CD4-positive, CD25-positive, alpha-beta regulatory T cell (primary cell): ENCODE results near the gene ZFAND5. TPM values are rescaled to one million over a fixed set of nuclear protein-coding genes. Genes with fewer than 3 reads are reported as not detected.
A peak's percentile ranks its signal among the peaks of the same experiment; 100 is the strongest.

ENCODE experiments used
- ATAC-seq, 2 donors: fragments of 150-1000 bp; cut with Tn5 transposase; one replicate each; pipeline ENCODE4 v1.10.0; 2021; ENCODE audit warnings: low read depth in 2 of 2, moderate number of reproducible peaks in 2 of 2, moderate library complexity in 1 of 2
- DNase-seq, 3 donors: peaks; one replicate each; pipeline versions ENCODE4 v3.0.0 to v3.0.0-alpha.2; 2012 to 2022; ENCODE audit warnings: mixed read lengths in 1 of 3
- H3K27ac ChIP-seq: one replicate; pipeline ENCODE4 v1.7.0; 2013; ENCODE audit warnings: mild to moderate bottlenecking, low read length; ENCODE audit not compliant: insufficient read depth, poor library complexity, severe bottlenecking
- H3K27me3 ChIP-seq: one replicate; pipeline ENCODE4 v1.7.0; 2013; ENCODE audit warnings: low read length; ENCODE audit not compliant: control insufficient read depth, insufficient read depth
- H3K36me3 ChIP-seq: one replicate; pipeline ENCODE4 v1.7.0; 2013; ENCODE audit warnings: mild to moderate bottlenecking, low read length, moderate library complexity; ENCODE audit not compliant: control insufficient read depth, insufficient read depth
- H3K4me1 ChIP-seq: 2 replicates; pipeline ENCODE4 v1.7.0; 2013; ENCODE audit warnings: mild to moderate bottlenecking, low read length; ENCODE audit not compliant: insufficient read depth, control insufficient read depth, poor library complexity, severe bottlenecking
- H3K4me3 ChIP-seq: one replicate; pipeline ENCODE4 v1.7.0; 2013; ENCODE audit warnings: low read depth, mild to moderate bottlenecking, low read length, moderate library complexity
- H3K9me3 ChIP-seq, 2 experiments: 1 replicate in 1 of 2; 2 replicates in 1 of 2; pipeline ENCODE4 v1.7.0; 2013; ENCODE audit warnings: low read length in 2 of 2, mild to moderate bottlenecking in 1 of 2, moderate library complexity in 1 of 2; ENCODE audit not compliant: control insufficient read depth in 2 of 2
- H3K27ac Mint-ChIP-seq, 3 donors: one replicate each; pipeline ENCODE4 v1.8.0; 2020 to 2022; ENCODE audit warnings: mild to moderate bottlenecking in 3 of 3, mixed read lengths in 3 of 3, moderate library complexity in 2 of 3
- H3K27me3 Mint-ChIP-seq: one replicate; pipeline ENCODE4 v1.8.0; 2022; ENCODE audit warnings: mild to moderate bottlenecking, mixed read lengths
- H3K36me3 Mint-ChIP-seq: one replicate; pipeline ENCODE4 v1.8.0; 2020; ENCODE audit warnings: mixed read lengths
- H3K4me1 Mint-ChIP-seq, 4 donors: one replicate each; pipeline ENCODE4 v1.8.0; 2020 to 2022; ENCODE audit warnings: mixed read lengths in 4 of 4, mild to moderate bottlenecking in 1 of 4
- H3K4me3 Mint-ChIP-seq, 4 donors: one replicate each; pipeline ENCODE4 v1.8.0; 2020 to 2022; ENCODE audit warnings: mild to moderate bottlenecking in 4 of 4, mixed read lengths in 4 of 4, moderate library complexity in 3 of 4
- H3K9me3 Mint-ChIP-seq, 7 donors: one replicate each; pipeline ENCODE4 v1.8.0; 2020 to 2022; ENCODE audit warnings: mixed read lengths in 7 of 7, mild to moderate bottlenecking in 3 of 7, moderate library complexity in 2 of 7
- polyA plus RNA-seq, 4 donors: library from polyadenylated mRNA; unstranded; fragments of 300-500 nt; fragmentation: Illumina TruSeq; gene quantifications; one replicate each; pipeline ENCODE4 v1.2.3, GENCODE V29; 2021
- total RNA-seq: library from RNA; stranded (reverse); gene quantifications from one replicate; pipeline ENCODE4 v1.2.3, GENCODE V29; 2022

The ZFAND5 gene
- total and polyA plus RNA-seq, 5 donors from 2014 or later = 63.9 to 291 (median 69.8) TPM

- Histone ChIP-seq H3K4me3 (no peak overlapping the region), H3K27me3 (no peaks in the 10 kb centered on the region), H3K27ac (no peak overlapping the region), H3K36me3 (no peaks in the 10 kb centered on the region), H3K9me3 (no peaks in the 10 kb centered on the region), H3K4me1 (no peaks in the 10 kb centered on the region)
- no peak overlapping the region for H3K4me3 Mint-ChIP-seq
- H3K4me1 Mint-ChIP-seq = peaks cover 0 to 35% (median 6%) of the 10 kb centered on the region in 4 donors
- DNase-seq (no peak), ATAC-seq (no peak)
- peaks cover 0 to 4% (median 0%) of the 10 kb centered on the region in 7 donors for H3K9me3 Mint-ChIP-seq
- H3K27me3 Mint-ChIP-seq = no peaks in the 10 kb centered on the region
- no peak overlapping the region for H3K27ac Mint-ChIP-seq
- no peaks in the 10 kb centered on the region for H3K36me3 Mint-ChIP-seq
Measured at GRCh38 chr9:72399391-72399790, 34.4 kb upstream of the ZFAND5 start.

DNA sequence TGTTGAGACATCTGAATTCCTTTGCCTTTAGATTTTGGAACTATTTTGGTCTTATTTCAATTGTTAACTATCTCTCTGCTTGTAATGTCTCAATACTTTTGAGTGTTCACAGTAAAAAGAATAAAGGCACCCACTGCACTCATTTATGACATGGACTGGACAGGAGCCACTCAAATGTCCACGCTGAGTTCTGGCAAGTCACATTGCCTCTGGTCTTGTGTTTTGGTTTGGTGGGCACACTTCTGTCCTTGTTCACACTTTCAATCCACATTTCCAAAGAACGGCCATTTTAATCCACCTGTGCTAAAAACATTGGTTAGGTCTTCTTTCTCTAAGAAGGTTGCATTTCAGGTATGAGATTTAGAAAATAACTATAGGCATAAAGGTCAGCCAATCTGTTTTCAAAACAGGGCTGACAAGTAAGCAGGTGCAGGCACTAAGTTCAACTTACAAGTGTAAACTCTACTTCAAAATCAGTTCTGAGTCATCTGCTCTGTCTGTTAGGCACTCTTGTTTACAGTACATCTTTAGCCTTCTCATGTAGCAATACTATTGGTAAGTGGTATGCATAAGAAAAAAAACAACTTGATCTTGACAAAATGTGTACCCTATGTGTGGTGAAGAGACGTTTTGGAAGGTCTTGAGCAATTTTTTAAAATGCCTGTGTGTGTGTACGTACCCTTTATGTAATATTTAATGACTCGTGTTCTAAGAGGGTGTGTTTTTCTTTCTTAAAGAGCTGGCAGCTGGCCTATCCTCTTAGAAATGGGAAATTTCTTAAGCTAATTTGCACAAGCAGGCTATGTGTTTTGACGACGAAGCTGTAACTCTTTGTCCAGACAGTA, 31.5 kb upstream of the ZFAND5 start:
- ATAC-seq (peak; percentile 63 to 64), DNase-seq (peak in 1 of 3 donors; percentile 48)
- Histone ChIP-seq H3K4me1 (no peaks in the 10 kb centered on the region), H3K36me3 (no peaks in the 10 kb centered on the region), H3K9me3 (no peaks in the 10 kb centered on the region), H3K4me3 (no peak overlapping the region), H3K27ac (no peak overlapping the region), H3K27me3 (no peaks in the 10 kb centered on the region)
- peak overlapping the region in 1 of 3 donors; percentile 70 for H3K27ac Mint-ChIP-seq
- peaks cover 0 to 42% (median 6%) of the 10 kb centered on the region in 4 donors for H3K4me1 Mint-ChIP-seq
- no peaks in the 10 kb centered on the region for H3K36me3 Mint-ChIP-seq
- H3K27me3 Mint-ChIP-seq = no peaks in the 10 kb centered on the region
- peaks cover 0 to 4% (median 0%) of the 10 kb centered on the region in 7 donors for H3K9me3 Mint-ChIP-seq
- H3K4me3 Mint-ChIP-seq = no peak overlapping the region

- no peak overlapping the region for H3K27ac ChIP-seq
- Mint-ChIP-seq H3K4me1 (peaks cover 0 to 29% (median 6%) of the 10 kb centered on the region in 4 donors), H3K36me3 (no peaks in the 10 kb centered on the region), H3K27ac (no peak overlapping the region), H3K4me3 (no peak overlapping the region), H3K9me3 (peaks cover 0 to 2% (median 0%) of the 10 kb centered on the region in 7 donors), H3K27me3 (no peaks in the 10 kb centered on the region)
- H3K4me3 ChIP-seq = no peak overlapping the region
- no peaks in the 10 kb centered on the region for H3K4me1 ChIP-seq
- no peaks in the 10 kb centered on the region for H3K27me3 ChIP-seq
- no peaks in the 10 kb centered on the region for H3K9me3 ChIP-seq
- no peaks in the 10 kb centered on the region for H3K36me3 ChIP-seq
- no peak for DNase-seq
- ATAC-seq = no peak
Measured at GRCh38 chr9:72394066-72394465, 29.1 kb upstream of the ZFAND5 start.

- no peaks in the 10 kb centered on the region for H3K27me3 Mint-ChIP-seq
- no peak overlapping the region for H3K27ac Mint-ChIP-seq
Measured at GRCh38 chr9:72390907-72391306, 25.9 kb upstream of the ZFAND5 start.

GRCh38 chr9:72386186-72386585, 21.2 kb upstream of the ZFAND5 start:
- H3K27ac ChIP-seq = no peak overlapping the region
- no peak overlapping the region for H3K4me3 Mint-ChIP-seq
- no peaks in the 10 kb centered on the region for H3K27me3 ChIP-seq
- H3K9me3 Mint-ChIP-seq = peaks cover 0 to 2% (median 0%) of the 10 kb centered on the region in 7 donors
- H3K36me3 Mint-ChIP-seq = no peaks in the 10 kb centered on the region
- ATAC-seq (no peak), DNase-seq (no peak)
- no peaks in the 10 kb centered on the region for H3K27me3 Mint-ChIP-seq
- no peak overlapping the region for H3K27ac Mint-ChIP-seq
- no peaks in the 10 kb centered on the region for H3K36me3 ChIP-seq
- H3K9me3 ChIP-seq = no peaks in the 10 kb centered on the region
- no peaks in the 10 kb centered on the region for H3K4me1 ChIP-seq
- H3K4me1 Mint-ChIP-seq = peaks cover 0 to 9% (median 5%) of the 10 kb centered on the region in 4 donors
- no peak overlapping the region for H3K4me3 ChIP-seq

More at GRCh38 chr9:72390907-72391306, 25.9 kb upstream of the ZFAND5 start:
- H3K9me3 ChIP-seq = no peaks in the 10 kb centered on the region
- H3K4me1 ChIP-seq = no peaks in the 10 kb centered on the region
- peaks cover 0 to 13% (median 6%) of the 10 kb centered on the region in 4 donors for H3K4me1 Mint-ChIP-seq
- H3K4me3 Mint-ChIP-seq = peak overlapping the region in 1 of 4 donors; percentile 21
- H3K27ac ChIP-seq = no peak overlapping the region
- H3K9me3 Mint-ChIP-seq = peaks cover 0 to 2% (median 0%) of the 10 kb centered on the region in 7 donors
- DNase-seq (no peak), ATAC-seq (no peak)
- H3K4me3 ChIP-seq = no peak overlapping the region
- H3K27me3 ChIP-seq = no peaks in the 10 kb centered on the region
- H3K36me3 ChIP-seq = no peaks in the 10 kb centered on the region
- no peaks in the 10 kb centered on the region for H3K36me3 Mint-ChIP-seq

- H3K36me3 ChIP-seq = no peaks in the 10 kb centered on the region
- Mint-ChIP-seq H3K27me3 (no peaks in the 10 kb centered on the region), H3K36me3 (no peaks in the 10 kb centered on the region), H3K4me1 (peaks cover 0 to 9% (median 5%) of the 10 kb centered on the region in 4 donors), H3K4me3 (no peak overlapping the region), H3K27ac (no peak overlapping the region), H3K9me3 (peaks cover 0 to 2% (median 0%) of the 10 kb centered on the region in 7 donors)
- no peak overlapping the region for H3K4me3 ChIP-seq
- no peaks in the 10 kb centered on the region for H3K27me3 ChIP-seq
- no peak for DNase-seq
- H3K9me3 ChIP-seq = no peaks in the 10 kb centered on the region
- no peak overlapping the region for H3K27ac ChIP-seq
- ATAC-seq = no peak
- no peaks in the 10 kb centered on the region for H3K4me1 ChIP-seq
Measured at GRCh38 chr9:72384710-72385485, 19.9 kb upstream of the ZFAND5 start.

DNA sequence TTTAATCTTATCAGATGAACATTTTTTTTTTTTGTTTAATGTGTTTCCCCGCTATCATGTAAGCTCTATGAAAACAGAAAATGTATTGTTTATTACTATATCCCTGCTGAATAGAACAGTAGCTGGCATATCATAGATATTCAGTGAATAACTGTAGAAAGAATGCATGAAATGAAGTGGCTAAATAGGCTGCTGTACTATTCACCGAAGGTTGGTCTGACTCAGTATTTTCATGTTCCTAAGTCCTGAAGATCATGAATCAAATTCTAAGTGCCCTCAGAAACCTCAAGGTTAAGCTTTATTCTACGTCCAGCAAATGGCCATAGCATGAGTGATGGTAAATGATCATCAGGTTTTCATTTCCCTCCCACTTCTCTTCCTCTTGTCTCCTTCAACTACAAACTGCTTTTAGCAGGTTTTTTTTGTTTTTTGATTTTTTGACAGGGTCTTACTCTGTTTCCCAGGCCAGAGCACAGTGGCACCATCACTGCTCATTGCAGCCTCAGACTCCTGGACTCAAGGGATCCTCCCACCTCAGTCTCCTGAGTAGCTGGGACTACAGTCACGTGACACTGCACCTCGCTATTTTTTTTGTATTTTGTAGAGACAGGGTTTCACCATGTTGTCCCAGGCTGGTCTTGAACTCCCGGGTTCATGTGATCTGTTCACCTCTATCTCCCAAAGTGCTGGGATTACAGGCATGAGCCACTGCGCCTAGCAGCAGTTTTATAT, 19.1 kb upstream of the ZFAND5 start:
- ATAC-seq (no peak), DNase-seq (no peak)
- Mint-ChIP-seq H3K9me3 (no peaks in the 10 kb centered on the region), H3K27me3 (no peaks in the 10 kb centered on the region), H3K4me3 (no peak overlapping the region), H3K27ac (no peak overlapping the region), H3K36me3 (no peaks in the 10 kb centered on the region), H3K4me1 (peaks cover 0 to 9% (median 5%) of the 10 kb centered on the region in 4 donors)
- no peaks in the 10 kb centered on the region for H3K4me1 ChIP-seq
- no peak overlapping the region for H3K27ac ChIP-seq
- no peaks in the 10 kb centered on the region for H3K27me3 ChIP-seq
- H3K4me3 ChIP-seq = no peak overlapping the region
- H3K9me3 ChIP-seq = no peaks in the 10 kb centered on the region
- no peaks in the 10 kb centered on the region for H3K36me3 ChIP-seq
